A549 treated with GW870086 at 1 μM for 4 hours (cell line): Measurements from ENCODE around the gene CA9. TPM values are rescaled to one million over a fixed set of nuclear protein-coding genes. Genes with fewer than 3 reads are reported as not detected.

Source experiments
- total RNA-seq: library from RNA; stranded (reverse); fragments of 200-300 nt; extraction: Qiagen RNA extraction; gene quantifications from 5 replicates; pipeline ENCODE4 v1.2.3, GENCODE V29; 2022; ENCODE audit warnings: low read depth

Gene CA9
- total RNA-seq = 5.0 to 9.7 TPM (median 6.3 TPM) in 5 replicates

DNA sequence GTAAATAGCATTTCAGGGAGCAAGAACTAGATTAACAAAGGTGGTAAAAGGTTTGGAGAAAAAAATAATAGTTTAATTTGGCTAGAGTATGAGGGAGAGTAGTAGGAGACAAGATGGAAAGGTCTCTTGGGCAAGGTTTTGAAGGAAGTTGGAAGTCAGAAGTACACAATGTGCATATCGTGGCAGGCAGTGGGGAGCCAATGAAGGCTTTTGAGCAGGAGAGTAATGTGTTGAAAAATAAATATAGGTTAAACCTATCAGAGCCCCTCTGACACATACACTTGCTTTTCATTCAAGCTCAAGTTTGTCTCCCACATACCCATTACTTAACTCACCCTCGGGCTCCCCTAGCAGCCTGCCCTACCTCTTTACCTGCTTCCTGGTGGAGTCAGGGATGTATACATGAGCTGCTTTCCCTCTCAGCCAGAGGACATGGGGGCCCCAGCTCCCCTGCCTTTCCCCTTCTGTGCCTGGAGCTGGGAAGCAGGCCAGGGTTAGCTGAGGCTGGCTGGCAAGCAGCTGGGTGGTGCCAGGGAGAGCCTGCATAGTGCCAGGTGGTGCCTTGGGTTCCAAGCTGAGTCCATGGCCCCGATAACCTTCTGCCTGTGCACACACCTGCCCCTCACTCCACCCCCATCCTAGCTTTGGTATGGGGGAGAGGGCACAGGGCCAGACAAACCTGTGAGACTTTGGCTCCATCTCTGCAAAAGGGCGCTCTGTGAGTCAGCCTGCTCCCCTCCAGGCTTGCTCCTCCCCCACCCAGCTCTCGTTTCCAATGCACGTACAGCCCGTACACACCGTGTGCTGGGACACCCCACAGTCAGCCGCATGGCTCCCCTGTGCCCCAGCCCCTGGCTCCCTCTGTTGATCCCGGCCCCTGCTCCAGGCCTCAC is at the start of gene CA9:
Gene CA9 (plus strand): TSS at position 797 of the 893 bp plus-strand sequence. CDS start 32 bp downstream, at position 829.

GRCh38 chr9:35650341-35651158 is 23.2 kb upstream of the CA9 start, which contains the start of gene SIT1:
SIT1 (minus strand) TSS chr9:35650931; CDS start chr9:35650853, 78 bp downstream.

GRCh38 chr9:35657546-35658136 is 16.1 kb upstream of the CA9 start, which contains the start of gene RMRP:
RMRP (minus strand) TSS chr9:35658019.

DNA sequence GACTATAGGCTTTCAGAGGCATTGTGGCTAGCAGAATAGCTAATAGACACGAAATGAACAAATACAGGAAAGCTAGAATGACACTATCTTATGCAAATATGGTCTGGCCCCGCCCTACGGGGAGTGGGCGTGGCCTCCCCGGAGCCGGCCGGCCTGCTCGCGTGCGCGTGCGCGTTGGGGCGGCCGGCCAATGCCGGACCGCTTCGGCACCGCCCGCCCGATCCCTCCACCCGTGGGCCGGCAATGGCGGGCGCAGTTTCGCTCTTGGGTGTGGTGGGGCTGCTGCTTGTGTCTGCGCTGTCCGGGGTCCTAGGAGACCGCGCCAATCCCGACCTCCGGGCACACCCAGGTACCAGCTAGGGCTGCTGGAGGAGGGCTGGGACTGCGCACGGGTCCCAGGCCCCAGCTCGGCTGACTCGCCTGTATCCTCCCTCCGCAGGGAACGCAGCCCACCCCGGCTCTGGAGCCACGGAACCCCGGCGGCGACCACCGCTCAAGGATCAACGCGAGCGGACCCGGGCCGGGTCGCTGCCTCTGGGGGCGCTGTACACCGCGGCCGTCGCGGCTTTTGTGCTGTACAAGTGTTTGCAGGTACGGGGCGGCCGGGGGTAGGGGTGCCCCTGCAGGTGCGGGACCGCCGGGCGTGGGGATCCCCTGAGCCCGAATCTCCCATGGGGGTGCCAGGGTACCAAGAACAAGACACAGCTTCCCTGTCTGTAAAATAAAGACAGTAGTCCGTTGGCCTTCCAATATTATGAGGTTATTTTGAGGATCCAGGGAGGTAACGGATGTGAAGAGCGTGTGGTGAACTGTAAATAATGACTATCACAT is 15.4 kb upstream of the CA9 start, which contains the start of gene CCDC107:
Gene CCDC107 (plus strand): TSS at position 156 of the 831 bp plus-strand sequence. CDS start 88 bp downstream, at position 244.

DNA sequence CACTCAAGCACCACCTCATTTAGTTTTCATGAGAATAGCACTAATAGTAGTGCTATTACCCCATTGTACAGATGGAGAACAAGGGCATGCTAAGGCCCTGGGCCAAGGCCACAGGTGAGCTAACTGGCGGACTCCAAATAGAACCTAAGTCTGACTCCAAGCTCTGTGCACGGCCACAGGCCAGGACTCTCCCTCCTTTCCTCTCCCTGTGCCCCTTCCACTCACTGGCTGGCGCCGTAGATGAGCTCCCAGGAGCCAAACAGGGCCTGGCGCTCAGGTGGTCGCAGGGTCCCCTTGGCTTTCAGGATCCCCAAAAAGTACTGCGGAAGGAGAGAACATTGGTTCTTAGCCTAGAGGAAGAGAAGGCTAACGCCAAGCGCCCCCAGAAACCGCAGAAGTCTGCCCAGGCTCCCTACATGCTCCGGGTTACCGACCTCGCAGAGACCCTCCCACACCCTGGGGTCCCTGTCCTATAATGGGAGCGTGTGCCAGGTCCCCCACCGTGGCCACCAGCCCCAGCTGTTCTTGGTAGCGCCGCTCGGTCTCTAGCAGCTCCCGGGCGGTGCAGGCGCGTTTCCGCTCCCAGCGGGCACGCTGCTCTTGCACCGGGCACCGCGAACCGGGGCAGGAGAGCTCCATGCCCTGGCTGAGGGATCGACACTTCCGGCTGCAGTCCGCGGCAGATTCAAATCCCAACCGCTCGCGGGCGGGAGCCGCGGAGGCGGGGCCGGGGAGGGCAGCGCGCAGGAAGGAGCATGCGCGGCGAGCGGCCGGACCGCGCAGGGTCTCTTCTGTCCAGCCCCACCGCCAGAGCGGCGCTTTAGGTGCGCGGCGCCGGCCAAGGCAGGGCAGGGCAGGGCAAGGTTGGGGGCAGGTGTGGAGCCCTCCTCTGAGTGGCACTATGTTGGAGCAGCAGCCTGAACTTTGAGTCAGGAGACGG is 8.9 kb upstream of the CA9 start, which contains the start of gene ARHGEF39:
Gene ARHGEF39 (minus strand): TSS at position 665 of the 940 bp plus-strand sequence. CDS start 26 bp downstream, at position 639.

DNA sequence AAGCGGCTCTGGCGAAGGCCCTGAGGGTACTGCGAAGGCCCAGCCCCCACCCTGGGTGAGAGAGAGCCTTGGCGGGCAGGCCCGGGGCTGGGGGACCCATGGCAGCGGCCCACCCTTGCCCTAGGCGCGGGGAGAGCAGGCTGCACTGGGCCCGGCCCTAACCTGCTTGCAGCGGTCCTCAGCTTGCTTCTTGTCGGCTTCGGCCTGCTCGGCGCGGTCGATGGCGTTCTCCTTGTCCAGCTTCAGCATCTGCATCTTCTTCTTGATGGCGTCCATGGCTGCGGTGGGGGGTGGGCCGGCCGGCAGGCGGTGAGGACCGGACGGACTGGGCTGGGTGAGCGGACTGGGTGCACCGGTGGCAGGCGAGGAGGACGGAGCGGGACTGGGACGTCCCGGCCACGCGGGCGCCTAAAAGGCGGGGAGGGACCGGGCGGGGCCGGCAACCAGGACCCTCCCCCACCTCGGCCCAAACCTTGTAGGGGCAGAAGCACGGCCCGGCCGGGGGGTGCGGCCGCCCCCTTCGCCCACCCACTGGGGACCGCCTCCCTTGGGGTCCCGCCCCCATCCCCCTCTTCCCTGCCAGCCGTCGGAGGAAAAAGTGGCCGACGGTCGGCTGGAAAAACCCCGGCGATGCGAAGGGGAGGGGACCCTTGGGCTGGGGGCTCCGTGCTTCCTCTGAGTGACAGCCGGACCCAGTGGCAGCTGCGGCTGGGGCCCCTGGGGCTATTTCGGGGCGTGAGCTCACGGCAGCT is 16.0 kb downstream of the CA9 start, which contains the start of gene TPM2:
Gene TPM2 (minus strand): TSS at position 384 of the 752 bp plus-strand sequence. CDS start 108 bp downstream, at position 276.

Other genes starting within 250 kb of the CA9 start
- 25.2 to 32.1 TPM (median 30.5 TPM) in 5 replicates for gene RUSC2, start 183.8 kb upstream of the CA9 start, total RNA-seq
- 24.2 to 28.8 TPM (median 27.4 TPM) in 5 replicates for gene TESK1, start 68.7 kb upstream of the CA9 start, total RNA-seq
- gene CD72, start 55.5 kb upstream of the CA9 start, total RNA-seq = 0.06 to 0.31 TPM (median 0.14 TPM) in 4 of 5 replicates, not detected in the other
- not detected in 5 replicates for gene SIT1, start 23.0 kb upstream of the CA9 start, total RNA-seq
- gene RMRP, start 15.9 kb upstream of the CA9 start, total RNA-seq = 7.1 to 29.0 TPM in 2 of 5 replicates, not detected in the others
- gene CCDC107, start 15.6 kb upstream of the CA9 start, total RNA-seq = 24.0 to 31.8 TPM (median 31.0 TPM) in 5 replicates
- gene ARHGEF39, start 8.7 kb upstream of the CA9 start, total RNA-seq = 12.4 to 18.1 TPM (median 16.3 TPM) in 5 replicates
- 629 to 695 TPM (median 677 TPM) in 5 replicates for gene TPM2, start 16.0 kb downstream of the CA9 start, total RNA-seq
- 117 to 128 TPM (median 120 TPM) in 5 replicates for gene TLN1, start 58.3 kb downstream of the CA9 start, total RNA-seq
- gene CREB3, start 58.7 kb downstream of the CA9 start, total RNA-seq = 55.4 to 63.4 TPM (median 58.6 TPM) in 5 replicates
- gene GBA2, start 75.3 kb downstream of the CA9 start, total RNA-seq = 27.0 to 37.9 TPM (median 37.4 TPM) in 5 replicates
- 12.0 to 17.1 TPM (median 15.7 TPM) in 5 replicates for gene RGP1, start 75.4 kb downstream of the CA9 start, total RNA-seq
- 0.32 TPM in 1 of 5 replicates, not detected in the others for gene MSMP, start 80.3 kb downstream of the CA9 start, total RNA-seq
- 4.7 to 7.4 TPM (median 5.5 TPM) in 5 replicates for gene NPR2, start 117.7 kb downstream of the CA9 start, total RNA-seq
- gene SPAG8, start 138.3 kb downstream of the CA9 start, total RNA-seq = 0.35 to 0.76 TPM (median 0.64 TPM) in 5 replicates
- gene HINT2, start 141.1 kb downstream of the CA9 start, total RNA-seq = 71.0 to 115 TPM (median 94.9 TPM) in 5 replicates
- not detected in 5 replicates for gene FAM221B, start 154.8 kb downstream of the CA9 start, total RNA-seq
- gene TMEM8B, start 155.3 kb downstream of the CA9 start, total RNA-seq = 2.0 to 4.0 TPM (median 3.0 TPM) in 5 replicates
- gene OR13J1, start 196.5 kb downstream of the CA9 start, total RNA-seq = not detected in 5 replicates
- gene HRCT1, start 232.3 kb downstream of the CA9 start, total RNA-seq = 0.16 to 0.32 TPM (median 0.28 TPM) in 5 replicates
- gene SPAAR, start 235.6 kb downstream of the CA9 start, total RNA-seq = 0.10 TPM in 1 of 5 replicates, not detected in the others